Measurements from ENCODE around the gene FAM193A.
A peak's percentile ranks its signal among the peaks of the same experiment; 100 is the strongest.
"Not testable (repeated sequence)": the region's sequence is repeated elsewhere in the genome, so short reads cannot be mapped to it uniquely, and the experiment has no call there.

FAM193A gene

GRCh38 chr4:2755821-2756690 lies 219.6 kb downstream of the FAM193A start, which contains the start of gene TNIP2:
TNIP2 (minus strand) TSS chr4:2756336; CDS start chr4:2756289, 47 bp downstream.
- DNase-seq = peak; percentile 82

DNA sequence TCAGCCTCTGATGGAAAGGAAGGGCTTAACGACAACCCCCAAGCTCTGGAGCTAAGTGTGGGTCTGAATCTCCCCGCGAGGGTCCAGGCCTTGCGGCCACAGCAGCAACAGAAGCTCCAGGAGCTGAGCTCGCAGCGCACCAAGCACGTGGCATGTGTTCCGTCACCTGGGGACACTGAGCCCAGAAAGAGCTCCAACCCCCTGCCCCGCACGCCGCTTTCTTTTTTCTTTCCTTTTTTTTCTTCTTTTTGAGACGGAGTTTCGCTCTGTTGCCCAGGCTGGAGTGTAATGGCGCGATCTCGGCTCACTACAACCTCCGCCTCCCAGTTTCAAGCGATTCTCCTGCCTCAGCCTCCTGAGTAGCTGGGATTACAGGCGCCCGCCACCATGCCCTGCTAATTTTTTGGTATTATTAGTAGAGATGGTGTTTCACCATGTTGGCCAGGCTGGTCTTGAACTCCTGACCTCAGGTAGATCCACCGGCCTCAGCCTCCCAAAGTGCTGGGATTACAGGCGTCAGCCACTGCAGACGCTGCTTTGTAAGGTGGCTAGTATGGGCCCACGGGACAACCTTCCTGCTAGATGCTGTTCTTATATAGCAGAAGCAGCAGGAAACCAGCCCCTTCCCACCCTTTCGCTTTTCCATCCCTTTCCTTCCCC lies 220.4 kb downstream of the FAM193A start:
- no peak for DNase-seq

GRCh38 chr4:2757426-2757825 lies 221.0 kb downstream of the FAM193A start:
- DNase-seq = no peak

DNA sequence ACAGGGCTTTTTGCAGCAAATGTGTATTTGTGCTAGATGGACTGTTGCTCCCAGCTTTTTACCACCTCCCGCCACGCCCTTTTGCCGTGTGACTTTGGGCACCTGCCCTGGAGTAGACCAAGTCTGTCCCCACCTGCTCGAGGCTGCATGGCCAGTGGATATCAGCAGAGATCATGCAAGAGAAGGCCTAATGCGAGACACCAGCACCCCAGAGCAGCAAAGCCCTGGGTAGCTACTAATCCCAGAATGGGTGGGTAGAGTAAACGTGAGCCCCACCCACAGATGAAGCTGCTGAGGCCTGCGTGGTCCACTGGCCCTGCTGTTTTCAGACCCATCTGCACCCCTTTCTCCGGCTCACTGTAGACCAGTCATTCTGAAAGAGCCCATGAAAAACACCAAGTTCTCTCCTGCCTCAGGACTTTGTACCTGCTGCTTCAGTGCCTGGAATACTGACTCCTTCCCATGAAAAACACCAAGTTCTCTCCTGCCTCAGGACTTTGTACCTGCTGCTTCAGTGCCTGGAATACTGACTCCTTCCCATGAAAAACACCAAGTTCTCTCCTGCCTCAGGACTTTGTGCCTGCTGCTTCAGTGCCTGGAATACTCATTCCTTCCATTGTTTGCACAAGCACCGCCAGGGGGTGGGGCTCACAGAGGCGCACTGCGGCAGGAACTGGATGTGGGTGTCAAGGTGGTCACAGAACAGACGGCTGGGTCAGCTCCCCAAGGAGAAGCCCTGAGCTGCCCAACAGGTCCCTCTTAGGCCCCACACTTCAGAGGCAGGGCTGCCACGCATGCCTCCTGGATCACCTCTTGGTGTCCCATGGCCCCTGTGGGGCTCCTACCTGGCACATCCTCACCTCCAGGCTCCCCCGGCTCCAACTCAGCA lies 224.8 kb downstream of the FAM193A start:
- peak; percentile 50 for DNase-seq

DNA sequence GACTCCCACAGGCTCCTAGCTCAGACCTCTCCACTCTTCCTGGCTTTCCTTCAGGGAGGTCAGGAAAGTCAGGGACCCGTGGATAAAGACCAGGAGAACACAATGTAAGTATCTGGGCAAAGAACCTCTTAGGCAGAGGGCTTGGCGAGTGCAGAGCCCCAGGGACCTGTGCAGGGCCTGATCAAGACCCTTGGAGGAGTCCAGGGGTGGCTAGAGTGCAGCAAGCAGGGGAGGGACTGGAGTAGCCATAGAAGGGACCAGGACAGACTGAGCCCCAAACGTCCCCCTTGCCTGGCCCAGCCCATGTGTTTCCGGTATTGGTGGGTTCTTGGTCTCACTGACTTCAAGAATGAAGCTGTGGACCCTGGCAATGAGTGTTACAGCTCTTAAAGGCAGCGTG lies 225.6 kb downstream of the FAM193A start:
- DNase-seq = no peak

DNA sequence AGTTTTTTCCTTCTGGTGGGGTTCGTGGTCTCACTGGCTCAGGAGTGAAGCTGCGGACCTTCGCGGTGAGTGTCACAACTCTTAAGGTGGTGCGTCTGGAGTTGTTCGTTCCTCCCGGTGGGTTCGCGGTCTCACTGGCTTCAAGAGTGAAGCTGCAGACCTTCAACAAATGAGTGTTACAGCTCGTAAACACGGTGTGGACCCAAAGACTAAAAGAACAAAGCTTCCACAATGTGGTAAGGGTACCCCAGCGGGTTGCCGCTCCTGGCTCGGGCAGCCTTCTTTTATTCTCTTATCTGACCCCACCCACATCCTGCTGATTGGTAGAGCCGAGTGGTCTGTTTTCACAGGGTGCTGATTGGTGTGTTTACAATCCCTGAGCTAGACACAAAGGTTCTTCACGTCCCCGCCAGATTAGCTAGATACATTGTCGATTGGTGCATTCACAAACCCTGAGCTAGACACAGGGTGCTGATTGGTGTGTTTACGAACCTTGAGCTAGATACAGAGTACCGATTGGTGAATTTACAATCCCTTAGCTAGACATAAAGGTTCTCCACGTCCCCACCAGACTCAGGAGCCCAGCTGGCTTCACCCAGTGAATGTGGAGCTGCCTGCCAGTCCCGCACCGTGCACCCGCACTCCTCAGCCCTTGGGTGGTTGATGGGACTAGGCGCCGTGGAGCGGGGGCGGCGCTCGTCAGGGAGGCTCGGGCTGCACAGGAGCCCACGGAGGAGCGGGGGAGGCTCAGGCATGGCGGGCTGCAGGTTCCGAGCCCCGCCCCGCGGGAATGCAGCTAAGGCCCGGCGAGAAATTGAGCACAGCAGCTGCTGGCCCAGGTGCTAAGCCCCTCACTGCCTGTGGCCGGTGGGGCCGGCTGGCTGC lies 226.3 kb downstream of the FAM193A start:
- DNase-seq = not testable (repeated sequence)

DNA sequence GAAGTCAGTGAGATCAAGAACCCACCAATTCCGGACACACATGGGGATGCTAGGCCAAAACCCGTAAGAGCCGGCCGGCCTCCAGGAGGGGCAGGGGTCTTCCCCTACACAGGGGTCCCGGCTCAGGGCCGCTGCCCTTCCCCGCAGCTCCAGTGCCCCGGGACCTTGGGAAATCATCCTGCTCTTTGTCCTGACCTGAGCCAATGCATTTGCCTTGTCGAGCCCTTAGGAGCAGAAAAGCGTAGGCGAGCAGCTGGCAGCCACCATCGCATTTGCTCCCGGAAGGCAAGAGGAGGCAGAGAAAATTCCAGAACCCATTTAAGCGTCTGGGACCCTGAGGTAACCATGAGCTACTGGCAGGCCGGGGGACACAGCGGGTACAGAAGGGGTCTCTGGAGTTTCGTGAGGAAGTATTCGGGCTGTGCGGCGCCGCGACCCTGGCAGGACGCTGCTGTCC lies 227.1 kb downstream of the FAM193A start:
- DNase-seq = no peak

DNA sequence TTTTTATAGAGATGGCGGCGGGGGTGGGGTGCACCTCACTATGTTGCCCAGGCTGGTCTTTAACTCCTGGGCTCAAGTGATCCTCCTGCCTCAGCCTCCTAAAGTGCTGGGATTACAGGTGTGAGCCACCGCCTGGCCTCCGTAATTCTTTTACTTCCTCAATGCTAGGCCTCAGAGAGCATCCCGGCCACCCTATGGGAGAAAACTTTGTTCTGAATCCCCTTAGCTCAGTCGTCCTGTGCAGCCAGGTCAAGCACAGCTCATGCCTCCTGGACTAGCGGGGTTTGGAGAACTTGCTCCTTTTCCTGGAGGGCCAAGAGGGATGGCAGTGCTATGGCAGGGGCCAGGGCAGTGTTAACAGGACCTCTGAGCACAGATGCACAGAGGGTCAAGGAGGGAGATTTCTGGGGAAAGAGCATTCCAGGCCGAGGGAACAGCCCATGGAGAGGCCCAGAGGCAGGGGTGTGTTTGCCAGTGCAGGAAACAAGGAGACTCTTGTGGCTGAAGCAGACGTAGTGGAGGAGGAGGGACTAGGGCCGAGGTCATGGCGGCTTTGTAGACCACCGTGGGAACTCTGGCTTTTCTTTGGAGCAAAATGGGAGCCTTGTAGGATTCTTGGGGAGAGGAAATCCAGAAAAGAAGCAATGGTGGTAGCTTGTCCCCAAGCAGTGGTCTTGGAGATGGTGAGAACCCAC lies 229.5 kb downstream of the FAM193A start:
- no peak for DNase-seq

- no peak for DNase-seq
These were observed 230.7 kb downstream of the FAM193A start for GRCh38 chr4:2767046-2767704.

GRCh38 chr4:2767705-2768074 lies 231.2 kb downstream of the FAM193A start:
- DNase-seq = no peak

- no peak for DNase-seq
These were observed 231.7 kb downstream of the FAM193A start for GRCh38 chr4:2768124-2768523.

- DNase-seq = no peak
These were observed 232.5 kb downstream of the FAM193A start for GRCh38 chr4:2768921-2769336.

DNA sequence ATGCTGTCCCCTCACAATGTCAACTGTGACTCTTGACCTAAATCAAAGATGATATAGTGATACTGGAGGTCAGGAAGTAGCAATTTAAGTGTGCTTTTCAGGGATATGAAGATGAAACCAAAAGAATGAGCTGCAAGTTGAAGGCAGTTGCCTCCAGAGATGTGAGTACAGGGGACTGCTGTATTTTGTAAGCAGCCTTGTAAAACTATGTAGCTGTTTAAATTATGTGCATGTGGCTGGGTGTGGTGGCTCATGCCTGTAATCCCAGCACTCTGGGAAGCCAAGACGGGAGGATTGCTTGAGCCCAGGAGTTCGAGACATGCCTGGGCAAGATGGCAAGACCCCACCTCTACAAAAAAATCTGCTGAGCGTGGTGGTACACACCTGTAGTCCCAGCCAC lies 234.8 kb downstream of the FAM193A start:
- no peak for DNase-seq

- DNase-seq = not testable (repeated sequence)
These were observed 244.2 kb downstream of the FAM193A start for GRCh38 chr4:2780643-2781042.

GRCh38 chr4:2781911-2782310 lies 245.5 kb downstream of the FAM193A start:
- DNase-seq = no peak

Data from stimulated activated CD8-positive, alpha-beta memory T cell treated with anti-CD3 and anti-CD28 coated beads, Interleukin-4, amount 100 ng/mL, for 48 hours (primary cell).